GM21447 (cell line): ENCODE data around the gene S1PR4.
A peak's percentile ranks its signal among the peaks of the same experiment; 100 is the strongest.
"Not testable (repeated sequence)": the region's sequence is repeated elsewhere in the genome, so short reads cannot be mapped to it uniquely, and the experiment has no call there.

Experiments used
- ATAC-seq: cut with Tn5 transposase; IDR thresholded peaks from one replicate; pipeline ENCODE4 v1.9.1; 2021; ENCODE audit not compliant: unreplicated experiment

Gene S1PR4

DNA sequence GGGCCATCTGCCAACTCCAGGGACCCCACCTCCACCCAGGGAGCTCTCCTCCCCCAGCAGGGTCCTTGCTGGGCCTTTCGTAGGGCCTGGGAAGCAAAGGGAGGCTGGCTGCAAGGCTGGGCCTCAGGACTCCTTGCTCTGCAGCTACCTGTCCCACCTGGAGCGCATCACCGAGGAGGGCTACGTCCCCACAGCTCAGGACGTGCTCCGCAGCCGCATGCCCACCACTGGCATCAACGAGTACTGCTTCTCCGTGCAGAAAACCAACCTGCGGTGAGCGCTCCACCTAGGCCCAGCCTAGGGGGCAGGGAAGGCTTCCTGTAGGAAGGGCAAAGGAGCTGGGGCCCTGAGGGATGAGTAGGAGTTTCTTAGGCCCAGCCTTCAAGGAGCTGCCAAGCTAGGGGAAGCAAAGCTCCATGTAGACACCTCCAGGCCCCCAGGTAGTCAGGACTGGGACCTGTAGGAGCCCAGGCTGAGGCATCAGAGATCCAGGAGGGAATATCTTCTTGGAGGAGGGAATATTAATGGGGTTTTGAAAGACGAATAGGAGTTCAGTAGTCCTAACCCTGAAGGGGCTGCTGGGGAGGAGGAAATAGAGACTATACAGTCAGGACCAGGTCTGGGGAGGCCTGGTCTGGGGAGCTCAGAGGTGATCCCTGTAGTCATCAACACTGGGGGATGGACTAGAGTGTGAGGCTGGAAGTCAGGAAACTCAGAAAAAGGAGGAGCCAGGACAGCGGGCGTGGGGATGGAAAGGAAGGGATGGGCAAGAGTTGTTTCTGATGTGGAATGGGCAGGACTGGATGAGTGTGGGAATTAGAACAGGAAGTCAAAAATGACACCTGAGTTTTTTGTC lies 26.8 kb upstream of the S1PR4 start:
- ATAC-seq = no peak

DNA sequence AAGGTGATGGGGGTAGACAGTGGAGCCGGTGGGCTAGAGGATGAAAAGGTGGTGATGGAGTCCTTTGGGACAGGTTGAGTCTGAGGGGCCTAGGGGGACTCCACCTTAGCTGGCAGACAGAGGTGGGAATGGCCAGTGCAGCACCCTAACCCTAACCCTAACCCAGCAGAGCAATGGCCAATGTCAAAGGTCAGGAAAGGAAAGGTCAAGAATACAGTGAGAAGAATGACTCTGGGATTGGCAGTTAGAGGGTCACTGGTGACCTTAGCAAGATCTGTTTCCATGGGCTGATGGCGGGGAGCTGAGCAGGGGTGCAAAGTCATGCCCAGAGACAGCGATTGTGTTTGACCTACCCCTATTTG lies 26.2 kb upstream of the S1PR4 start:
- ATAC-seq = no peak

DNA sequence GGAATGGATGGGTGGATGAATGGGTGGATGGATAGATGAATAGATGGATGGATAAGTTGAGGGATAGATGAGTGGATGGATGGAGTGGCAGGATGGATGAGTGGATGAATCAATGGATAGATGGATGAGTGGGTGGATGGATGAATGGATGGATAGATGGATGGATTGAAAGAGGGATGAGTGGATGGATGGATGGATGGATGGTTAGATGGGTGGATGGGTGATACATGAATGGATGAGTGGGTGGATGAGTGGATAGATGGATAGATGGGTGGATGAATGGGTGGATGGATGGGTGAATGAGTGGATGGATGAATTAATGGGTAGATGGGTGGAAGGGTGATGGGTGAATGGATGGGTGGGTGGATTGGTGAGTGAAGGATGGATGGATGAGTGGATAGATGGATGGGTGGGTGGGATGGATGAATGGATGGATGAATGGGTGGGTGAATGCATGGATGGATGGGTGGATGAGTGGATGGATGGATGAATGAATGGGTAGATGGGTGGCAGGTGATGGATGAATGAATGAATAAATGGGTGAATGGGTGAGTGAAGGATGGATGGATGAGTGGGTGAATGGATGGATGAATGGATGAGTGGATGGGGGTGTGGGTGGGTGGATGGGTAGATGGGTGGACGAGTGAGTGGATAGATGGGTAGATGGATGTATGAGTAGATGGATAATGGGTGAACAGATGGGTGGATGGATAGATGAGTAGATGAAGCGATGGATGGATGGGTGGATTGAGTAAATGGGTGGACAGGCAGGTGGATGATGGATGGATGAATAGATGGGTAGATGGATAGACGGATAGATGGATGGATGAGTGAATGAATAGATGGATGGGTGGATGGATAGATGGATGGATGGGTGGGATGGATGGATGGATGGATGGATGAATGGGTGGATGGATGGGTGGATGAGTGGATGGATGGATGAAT lies 25.0 kb upstream of the S1PR4 start:
- ATAC-seq = no peak

DNA sequence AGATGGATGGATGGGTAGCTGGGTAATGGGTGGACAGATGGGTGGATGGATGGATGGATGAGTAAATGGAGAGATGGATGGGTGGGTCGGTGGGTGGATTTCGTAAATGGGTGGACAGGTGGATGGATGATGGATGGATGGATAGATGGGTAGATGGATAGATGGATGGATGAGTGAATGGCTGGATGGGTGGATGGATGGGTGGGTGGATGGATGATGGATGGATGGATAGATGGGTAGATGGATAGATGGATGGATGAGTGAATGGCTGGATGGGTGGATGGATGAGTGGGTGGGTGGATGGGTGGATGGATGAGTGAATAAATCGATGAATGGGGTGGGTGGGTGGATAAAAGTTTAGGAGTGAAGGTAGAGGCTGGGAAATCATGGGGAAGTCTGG lies 24.1 kb upstream of the S1PR4 start:
- ATAC-seq = not testable (repeated sequence)

DNA sequence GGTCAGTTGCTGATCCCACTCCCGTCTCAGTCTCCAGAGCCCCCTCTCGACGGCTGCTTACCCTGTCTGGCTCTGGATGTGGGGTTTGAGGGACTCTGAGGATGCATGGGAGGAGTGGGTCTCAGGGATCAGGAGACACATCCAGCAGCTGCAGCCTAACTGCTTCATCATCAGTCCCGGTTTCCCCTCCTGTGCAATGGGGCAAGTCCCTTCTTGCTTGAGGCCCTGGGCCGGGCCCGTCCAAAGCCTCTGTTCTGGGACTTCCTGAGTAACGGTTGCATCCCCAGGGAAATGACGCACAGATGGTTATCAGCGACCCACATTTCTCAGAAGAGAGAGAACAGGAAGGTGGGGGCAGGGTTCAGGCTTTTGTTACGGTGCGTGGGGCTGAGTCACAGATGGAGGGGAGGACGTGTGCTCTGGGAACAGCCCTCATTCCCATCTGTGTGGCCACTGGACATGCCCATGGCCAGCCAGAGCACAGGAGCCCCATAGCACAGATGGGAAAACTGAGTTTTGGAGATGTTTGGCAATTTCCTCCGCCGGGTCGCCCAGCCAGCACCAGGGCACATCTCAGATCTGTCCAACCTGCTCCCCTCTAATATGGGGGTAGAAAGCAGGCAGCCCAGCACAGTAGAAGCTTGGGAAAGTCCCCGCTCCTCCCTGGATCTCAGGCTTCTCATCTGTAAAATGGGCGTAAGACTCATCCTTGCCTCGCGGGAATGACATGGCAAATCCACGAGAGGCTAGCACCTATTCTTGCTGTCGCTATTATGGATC lies 23.4 kb upstream of the S1PR4 start:
- peak; percentile 76 for ATAC-seq

DNA sequence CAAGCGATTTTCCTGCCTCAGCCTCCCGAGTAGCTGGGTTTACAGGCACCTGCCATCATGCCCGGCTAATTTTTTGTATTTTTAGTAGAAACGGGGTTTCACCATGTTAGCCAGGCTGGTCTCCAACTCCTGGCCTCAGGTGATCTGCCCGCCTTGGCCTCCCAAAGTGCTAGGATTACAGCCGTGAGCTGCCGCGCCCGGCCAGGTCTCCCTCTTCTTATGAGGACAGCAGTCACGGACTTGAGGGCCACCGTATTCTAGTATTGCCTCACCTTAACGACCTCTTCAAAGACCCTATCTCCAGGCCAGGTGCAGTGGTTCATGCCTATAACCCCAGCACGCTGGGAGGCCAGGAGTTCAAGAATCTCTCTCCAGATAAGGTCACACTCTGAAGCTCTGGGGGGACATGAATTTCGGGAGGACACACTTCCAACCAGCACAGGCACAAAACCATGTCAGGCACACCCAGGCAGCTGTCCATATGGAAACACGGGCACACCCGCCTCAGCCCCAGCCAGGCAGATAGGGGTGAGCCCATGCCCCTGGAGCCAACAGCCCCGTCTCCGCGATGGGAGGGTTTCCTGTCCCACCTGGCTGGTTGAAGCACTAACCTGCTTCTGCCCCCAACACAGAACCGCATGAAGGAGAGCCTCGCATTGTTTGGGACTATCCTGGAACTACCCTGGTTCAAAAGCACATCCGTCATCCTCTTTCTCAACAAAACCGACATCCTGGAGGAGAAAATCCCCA lies 21.3 kb upstream of the S1PR4 start:
- no peak for ATAC-seq

DNA sequence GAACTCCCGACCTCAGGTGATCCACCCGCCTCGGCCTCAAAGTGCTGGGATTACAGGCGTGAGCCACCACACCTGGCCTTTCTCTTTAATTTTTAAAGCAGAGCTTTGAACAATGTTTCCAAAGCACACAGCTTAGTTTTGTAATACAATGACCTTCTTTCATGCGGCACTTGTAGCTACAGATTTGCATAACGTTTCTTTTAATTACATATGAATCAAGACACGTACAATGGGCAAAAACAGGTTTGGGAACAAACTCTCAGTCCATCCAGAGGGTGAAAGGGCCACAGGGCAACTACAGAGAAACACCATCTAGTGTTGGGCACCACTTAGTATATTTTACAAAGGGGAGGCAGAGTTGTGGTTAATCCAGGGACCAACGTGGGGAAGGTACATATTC lies 19.0 kb upstream of the S1PR4 start:
- ATAC-seq = no peak

DNA sequence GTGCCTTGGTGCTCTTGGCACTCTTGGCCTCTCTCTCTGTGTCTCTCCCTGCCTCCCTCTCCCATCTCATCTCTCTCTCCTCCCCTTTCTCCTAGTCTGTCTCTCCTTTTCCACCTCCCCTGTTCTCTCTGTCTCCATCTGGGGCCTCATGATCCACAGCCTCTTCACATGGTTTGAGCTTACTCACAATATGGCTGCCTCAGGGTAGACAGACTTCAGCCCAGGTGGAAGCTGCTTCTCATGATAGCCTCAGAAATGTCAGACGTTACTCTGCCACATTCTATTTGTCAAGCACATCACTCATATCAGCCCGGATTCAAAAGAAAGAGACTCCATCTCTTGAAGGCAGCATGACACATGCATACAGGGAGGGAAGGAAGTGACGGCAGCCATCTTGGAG lies 18.4 kb upstream of the S1PR4 start:
- no peak for ATAC-seq

DNA sequence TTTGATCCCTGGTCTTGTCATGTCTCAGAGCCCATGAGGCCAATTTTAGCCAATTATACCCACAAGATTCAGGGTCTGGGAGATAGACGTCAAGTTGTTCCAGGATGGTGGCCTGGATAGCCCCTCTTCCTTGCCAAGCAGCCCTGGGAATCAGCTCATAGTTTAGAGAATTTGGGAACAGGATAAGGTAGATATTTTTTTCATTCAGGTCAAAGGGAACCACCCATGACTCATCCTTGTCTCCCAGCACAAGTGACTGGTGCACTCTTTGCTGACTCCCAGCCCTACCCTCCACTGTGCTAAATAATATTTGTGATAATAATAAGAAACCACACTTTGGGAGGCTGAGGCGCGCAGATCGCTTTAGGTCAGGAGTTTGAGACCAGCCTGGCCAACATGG lies 17.1 kb upstream of the S1PR4 start:
- no peak for ATAC-seq

DNA sequence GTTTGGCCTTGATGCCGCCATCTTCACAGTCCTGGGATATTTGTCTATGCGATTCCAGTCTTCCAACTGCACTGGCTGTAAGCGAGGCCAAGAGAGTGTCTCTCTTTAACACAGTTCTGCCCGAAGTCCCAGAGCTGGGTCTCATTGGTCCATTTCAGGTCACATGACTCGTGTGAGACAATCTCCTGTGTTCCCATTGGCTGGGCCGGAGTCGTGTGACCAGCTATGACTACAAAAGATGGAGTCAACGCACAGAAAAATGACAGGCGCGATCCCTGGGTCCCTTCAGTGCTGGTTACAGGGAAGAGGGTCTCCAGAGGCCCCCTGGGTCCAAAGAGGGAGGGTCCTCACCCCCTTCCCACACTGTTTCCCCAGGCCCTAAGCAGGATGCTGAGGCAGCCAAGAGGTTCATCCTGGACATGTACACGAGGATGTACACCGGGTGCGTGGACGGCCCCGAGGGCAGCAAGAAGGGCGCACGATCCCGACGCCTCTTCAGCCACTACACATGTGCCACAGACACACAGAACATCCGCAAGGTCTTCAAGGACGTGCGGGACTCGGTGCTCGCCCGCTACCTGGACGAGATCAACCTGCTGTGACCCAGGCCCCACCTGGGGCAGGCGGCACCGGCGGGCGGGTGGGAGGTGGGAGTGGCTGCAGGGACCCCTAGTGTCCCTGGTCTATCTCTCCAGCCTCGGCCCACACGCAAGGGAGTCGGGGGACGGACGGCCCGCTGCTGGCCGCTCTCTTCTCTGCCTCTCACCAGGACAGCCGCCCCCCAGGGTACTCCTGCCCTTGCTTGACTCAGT lies 15.9 kb upstream of the S1PR4 start:
- no peak for ATAC-seq

DNA sequence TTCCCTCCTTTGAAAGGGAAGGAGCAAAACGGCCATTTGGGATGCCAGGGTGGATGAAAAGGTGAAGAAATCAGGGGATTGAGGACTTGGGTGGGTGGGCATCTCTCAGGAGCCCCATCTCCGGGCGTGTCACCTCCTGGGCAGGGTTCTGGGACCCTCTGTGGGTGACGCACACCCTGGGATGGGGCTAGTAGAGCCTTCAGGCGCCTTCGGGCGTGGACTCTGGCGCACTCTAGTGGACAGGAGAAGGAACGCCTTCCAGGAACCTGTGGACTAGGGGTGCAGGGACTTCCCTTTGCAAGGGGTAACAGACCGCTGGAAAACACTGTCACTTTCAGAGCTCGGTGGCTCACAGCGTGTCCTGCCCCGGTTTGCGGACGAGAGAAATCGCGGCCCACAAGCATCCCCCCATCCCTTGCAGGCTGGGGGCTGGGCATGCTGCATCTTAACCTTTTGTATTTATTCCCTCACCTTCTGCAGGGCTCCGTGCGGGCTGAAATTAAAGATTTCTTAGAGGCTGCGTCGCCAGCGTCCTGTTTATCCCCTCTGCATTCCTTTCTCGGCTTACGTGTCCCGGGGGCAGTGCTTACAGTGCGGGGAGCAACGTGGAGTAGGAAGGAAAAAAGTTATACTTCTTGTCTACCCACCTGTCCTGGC lies 15.2 kb upstream of the S1PR4 start:
- ATAC-seq = no peak

DNA sequence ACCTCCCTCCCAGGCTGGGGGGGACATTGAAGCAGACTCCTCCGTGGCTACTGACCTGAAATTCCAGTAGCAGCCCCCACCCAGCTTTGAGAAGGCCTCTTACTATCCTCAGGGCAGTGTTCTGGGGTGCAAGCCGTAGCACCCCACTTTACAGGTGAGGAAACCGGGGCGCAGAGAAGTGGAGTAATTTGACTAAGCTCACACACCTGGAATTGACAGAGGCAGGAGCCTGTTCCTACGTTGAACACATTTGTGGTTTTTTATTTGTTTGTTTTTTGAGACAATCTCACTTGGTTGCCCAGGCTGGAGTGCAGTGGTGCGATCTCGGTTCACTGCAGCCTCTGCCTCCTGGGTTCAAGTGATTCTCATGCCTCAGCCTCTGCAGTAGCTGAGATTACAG lies 14.6 kb upstream of the S1PR4 start:
- ATAC-seq = no peak

DNA sequence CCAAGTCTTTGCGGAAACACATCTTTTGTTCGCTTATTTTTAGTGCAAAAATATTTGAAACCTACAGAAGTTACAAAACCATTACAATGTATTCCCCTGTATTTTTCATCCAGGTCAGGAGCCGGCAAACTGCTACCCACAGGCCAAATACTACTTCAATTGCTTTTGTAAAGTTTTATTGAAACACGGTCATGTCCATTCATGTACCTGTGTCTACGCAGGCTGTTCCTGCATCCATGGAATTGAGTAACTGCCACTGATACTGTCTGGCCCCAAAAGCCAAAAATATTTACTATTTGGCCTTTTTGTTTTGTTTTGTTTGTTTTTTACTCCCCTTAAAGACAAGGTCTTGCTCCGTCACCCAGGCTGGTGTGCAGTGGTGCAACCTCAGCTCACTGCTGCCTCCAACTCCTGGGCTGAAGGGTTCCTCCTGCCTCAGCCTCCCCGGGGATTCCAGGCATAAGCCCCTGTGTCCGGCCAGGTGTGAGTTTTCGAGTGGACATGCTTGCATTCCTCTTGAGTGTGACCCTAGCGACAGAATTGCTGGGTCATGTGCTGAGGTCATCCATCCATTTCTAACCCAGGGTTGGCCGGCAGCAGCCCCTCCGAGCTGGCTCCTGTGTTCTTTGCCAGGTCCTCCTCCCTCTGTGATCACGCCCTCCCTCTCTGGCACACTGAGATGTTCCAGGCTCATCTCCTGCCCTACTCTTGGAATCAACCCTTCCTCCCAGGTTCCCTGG lies 10.9 kb upstream of the S1PR4 start:
- no peak for ATAC-seq

DNA sequence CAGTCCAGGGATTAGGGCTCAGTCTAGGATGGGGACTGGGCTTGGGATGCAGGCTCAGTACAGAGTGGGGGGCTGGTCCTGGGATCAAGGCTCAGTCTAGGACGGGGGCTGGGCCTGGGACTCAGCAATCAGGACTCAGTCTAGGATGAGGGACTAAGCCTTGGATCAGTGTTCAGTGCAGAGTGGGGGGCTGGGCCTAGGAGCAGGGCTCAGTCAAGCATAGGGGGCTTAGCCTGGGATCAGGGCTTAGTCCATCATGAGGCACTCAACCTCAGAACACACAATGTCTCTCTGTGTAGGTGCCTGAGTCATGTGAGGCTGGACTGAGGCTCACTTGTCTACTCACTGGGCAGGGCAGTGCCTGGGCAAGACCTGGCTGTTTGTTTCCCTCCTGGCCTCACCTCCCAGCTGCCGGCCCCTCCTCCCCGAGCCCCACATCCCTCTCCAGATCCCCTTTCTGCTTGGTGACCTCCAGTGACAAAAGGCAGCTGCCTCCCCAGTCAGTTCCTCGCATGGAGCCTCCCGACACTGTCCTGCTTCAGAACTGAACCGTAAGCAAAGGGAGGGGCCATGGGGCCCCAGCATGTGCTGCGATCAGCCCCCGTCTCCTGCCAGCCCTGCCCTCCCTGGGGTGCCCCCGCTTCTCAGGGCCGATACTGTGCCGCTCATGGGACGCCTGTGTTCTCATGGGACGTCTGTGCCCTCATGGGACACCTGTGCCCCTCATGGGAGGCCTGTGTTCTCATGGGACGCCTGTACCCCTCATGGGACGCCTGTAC lies 6.5 kb upstream of the S1PR4 start:
- no peak for ATAC-seq

DNA sequence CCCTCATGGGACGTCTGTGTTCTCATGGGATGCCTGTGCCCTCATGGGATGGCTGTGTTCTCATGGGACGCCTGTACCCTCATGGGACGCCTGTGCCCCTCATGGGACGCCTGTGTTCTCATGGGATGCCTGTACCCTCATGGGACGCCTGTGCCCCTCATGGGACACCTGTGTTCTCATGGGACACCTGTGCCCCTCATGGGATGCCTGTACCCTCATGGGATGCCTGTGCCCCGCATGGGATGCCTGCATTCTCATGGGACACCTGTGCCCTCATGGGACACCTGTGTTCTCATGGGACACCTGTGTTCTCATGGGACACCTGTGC lies 5.9 kb upstream of the S1PR4 start:
- not testable (repeated sequence) for ATAC-seq

DNA sequence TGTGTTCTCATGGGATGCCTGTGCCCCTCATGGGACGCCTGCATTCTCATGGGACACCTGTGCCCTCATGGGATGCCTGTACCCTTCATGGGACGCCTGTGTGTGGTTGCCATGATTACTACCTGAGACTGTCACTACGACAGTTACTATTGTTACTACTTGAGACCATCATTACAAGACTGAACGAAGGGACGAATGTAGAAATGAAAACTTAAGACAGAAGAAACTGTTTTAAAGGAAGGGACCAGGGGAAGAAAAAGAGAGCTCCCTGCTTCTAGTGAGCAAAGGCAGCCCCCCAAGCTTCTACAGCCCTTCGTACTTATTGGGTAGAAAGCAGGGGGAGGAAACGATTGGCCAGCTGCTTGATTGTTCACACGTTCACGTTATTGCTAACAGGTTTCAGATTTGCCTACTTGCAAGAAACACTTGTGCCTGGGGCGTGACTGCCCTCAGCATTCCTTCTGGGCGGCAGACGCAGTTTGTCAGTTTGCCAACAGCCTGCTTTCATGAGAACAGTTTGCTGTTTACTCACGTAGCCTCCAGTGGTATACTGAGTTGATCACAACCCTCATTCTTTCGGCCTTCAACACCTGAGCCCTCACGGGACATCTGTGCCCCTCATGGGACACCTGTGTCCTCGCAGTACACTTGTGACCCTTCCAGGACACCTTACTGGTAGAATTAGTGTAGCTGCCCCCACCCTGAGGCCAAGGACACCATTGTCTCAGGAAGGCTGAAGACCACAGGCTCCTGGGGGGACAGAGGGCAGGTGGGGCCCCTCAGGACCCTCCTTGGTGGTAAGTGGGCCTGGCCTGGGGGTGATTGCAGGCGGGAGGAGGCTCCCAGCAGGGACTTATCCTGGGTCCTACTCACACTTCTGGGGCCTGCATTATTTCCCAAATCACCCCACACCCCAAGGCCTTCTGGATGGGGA lies 2.5 kb upstream of the S1PR4 start:
- ATAC-seq = no peak
